Activated T-helper 9 cell treated with anti-CD3 and anti-CD28 coated beads, Interleukin-2, amount 50 U/mL, for 16 hours (primary cell): ENCODE results near the gene SLC25A26.
"Not testable (repeated sequence)": the region's sequence is repeated elsewhere in the genome, so short reads cannot be mapped to it uniquely, and the experiment has no call there.

Experiments used
- DNase-seq: peaks from one replicate; pipeline ENCODE4 v3.0.0-alpha.2; 2020; ENCODE audit warnings: low read depth

SLC25A26 gene

GRCh38 chr3:66270288-66270687 lies 49.5 kb downstream of the SLC25A26 start:
- DNase-seq: no peak

GRCh38 chr3:66270701-66271100 lies 49.9 kb downstream of the SLC25A26 start:
- no peak for DNase-seq

GRCh38 chr3:66271231-66271630 lies 50.4 kb downstream of the SLC25A26 start:
- no peak for DNase-seq

- DNase-seq: no peak
These were observed 51.2 kb downstream of the SLC25A26 start for GRCh38 chr3:66272016-66272415.

- not testable (repeated sequence) for DNase-seq
These were observed 54.0 kb downstream of the SLC25A26 start for GRCh38 chr3:66274837-66275236.

- peak; percentile 16 for DNase-seq
These were observed 56.0 kb downstream of the SLC25A26 start for GRCh38 chr3:66276705-66277274.

DNA sequence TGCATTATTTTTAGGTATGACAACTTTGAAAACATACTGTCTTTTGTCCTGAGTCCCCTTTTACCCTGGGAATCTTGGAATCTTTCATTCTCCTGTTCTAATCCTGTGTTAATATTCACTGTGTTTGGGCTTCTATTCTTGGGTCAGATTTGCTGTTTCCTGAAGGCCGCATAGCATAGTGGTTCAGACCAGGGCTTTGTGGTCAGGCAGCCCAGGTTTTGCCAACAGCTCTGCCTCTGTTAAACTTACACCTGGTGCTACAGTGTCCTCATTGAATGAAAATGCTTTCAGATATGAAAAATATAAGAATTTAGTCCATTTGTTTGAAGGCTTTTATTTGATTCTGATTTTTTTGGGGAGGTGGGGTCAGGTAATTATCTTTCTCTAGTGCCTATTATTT lies 58.4 kb downstream of the SLC25A26 start:
- no peak for DNase-seq

DNA sequence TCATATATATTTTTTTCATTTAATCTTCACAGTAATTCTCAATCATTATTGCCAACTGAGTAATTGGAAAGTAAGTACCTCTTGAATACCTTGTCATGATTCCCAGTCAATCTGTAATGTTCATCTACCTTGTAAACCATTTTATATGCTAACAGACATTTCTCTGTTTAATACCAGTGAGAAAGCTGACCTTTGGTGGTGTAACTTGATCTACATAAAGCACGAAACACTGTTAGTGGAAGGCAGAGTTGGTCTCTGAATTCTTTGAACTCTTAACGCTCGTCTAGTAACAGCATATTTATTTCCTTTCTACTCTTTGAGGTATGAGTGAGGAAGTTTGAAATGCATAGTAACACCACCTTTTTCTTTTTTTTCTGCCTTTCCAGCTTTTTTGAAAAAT lies 59.5 kb downstream of the SLC25A26 start:
- DNase-seq: no peak

- DNase-seq: not testable (repeated sequence)
These were observed 71.1 kb downstream of the SLC25A26 start for GRCh38 chr3:66291922-66292321.

DNA sequence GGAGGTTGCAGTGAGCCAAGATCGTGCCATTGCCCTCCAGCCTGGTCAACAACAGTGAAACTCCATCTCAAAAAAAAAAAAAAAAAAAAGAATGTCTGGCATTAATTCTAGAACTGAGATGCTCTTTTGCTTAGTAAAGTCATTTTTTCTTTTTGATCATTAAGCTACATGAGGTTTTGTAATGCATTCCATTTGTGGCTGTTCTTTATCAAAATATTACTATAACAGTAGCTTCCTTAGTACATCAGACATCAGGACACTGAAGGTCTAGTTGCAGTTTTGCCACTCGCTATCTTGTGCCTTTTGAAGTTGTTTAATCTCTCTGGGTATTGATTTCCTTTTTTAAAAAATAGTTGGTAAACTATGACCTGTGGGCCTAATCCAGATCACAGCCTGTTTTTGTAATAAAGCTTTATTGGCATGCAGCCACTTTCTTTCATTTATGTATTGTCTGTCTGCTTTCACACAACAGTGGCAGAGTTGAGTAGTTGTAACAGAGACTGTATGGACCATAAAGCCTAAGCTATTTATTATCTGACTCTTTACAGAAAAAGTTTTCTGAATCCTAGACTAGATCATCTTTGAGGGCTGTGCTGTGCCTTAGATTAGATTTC lies 76.6 kb downstream of the SLC25A26 start:
- DNase-seq: no peak

DNA sequence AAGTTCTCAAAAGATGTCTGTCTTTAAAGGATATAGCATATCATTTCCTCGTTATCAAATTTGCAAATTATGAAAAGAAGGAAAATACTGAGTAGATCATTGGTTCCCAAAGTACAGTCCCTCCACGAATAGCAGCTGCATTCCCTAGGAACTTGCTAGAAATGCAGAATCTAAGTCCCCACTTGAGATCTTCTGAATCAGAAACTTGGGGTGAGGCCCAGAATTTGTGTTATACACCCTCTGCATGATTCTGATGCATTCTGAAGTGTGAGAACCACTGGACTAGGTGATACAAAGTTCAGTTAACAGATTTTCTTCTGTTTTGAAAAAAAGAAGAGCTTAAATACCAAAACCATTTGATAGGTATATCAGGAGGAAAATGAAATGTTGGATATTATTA lies 77.1 kb downstream of the SLC25A26 start:
- no peak for DNase-seq

DNA sequence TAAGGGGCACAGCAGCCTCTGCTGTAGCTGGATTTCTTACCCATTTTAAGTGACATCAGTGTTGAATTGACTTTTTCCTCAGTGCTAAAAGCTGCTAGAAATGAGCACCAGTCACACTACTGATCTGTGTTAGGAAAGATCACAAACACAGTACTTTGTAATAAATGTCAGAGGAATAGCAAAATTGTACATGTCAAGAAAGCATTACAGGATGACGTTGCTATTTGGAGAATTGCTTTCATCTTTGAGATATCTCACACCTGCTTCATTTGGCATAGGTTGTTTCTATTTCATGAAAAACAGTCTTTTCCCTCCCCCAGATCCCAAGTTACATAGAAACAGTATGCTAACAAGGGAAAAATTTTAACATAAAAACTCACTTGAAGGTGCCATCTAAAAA lies 77.8 kb downstream of the SLC25A26 start:
- DNase-seq: no peak

GRCh38 chr3:66299085-66299484 lies 78.3 kb downstream of the SLC25A26 start:
- not testable (repeated sequence) for DNase-seq

DNA sequence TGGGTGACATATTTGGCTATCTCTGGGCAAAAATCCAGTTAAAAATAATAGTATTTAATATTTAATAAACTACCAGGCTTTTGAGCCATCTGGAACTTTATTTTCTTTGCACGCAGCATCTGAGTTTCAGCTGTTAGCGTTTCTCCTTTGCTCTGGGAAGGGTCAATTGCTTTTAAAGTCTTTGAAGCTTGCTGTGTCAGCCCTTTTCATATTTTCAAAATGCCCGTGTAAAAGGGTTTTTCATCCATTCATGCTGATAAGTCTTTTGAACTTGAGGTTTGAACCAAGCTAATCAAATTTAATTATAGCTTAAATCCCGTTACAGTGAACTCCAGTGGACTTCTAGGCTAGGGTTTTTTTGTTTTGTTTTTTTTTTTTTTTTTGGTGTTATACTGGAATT lies 79.1 kb downstream of the SLC25A26 start:
- DNase-seq: no peak

DNA sequence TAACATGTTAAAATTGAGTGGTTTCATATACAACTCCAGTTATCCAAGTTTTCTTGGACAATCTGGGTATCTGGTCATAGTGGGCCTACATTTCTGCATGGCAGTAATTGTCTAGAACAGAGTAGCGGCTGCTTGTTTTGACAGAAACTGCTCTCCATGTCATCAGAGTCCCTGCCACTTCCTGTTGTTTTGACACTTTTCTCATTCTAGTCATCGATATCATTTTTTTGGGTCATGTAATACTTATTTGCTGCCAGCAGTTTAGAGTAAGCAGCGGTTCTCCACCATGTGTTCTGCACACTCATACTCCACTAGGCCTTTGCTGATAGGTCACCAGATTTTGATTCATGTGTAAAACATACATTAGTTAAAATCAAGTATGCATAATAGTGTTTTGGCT lies 81.5 kb downstream of the SLC25A26 start:
- peak; percentile 17 for DNase-seq

DNA sequence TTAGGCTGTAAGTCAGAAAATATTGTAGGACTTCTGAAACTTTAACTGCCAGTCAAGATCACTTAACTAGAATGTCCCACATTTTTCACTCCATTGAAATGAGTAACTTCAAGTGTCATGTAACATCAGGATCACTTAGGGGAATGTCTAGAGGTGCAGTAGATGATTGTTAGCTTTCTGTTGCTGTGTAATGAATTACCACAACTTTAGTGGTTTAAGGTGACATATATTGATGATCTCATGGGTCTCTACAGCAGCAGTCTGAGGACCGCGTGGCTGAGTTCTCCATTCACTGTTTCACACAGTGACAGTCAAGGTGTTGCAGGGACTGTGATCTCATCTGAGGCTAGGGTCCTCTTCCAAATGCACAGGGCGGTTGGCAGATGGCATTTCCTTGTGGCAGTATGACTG lies 82.7 kb downstream of the SLC25A26 start:
- peak; percentile 36 for DNase-seq

- no peak for DNase-seq
These were observed 83.5 kb downstream of the SLC25A26 start for GRCh38 chr3:66304293-66304692.

GRCh38 chr3:66306086-66306485 lies 85.3 kb downstream of the SLC25A26 start:
- not testable (repeated sequence) for DNase-seq

- DNase-seq: not testable (repeated sequence)
These were observed 86.2 kb downstream of the SLC25A26 start for GRCh38 chr3:66306991-66307390.

DNA sequence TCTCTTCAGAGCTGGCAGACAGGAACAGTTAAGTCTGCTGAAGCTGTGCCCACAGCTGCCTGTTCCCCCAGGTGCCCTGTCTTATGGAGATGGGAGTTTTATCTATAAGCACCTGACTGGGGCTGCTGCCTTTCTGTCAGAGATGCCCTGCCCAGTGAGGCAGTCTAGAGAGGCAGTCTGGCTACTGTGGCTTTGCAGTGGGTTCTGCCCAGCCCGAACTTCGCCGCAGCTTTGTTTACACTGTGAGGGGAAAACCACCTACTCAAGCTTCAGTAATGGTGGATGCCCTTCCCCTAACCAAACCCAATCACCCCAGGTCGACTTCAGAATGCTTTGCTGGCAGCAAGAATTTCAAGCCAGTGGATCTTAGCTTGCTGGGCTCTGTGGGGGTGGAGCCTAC lies 91.2 kb downstream of the SLC25A26 start:
- no peak for DNase-seq

- no peak for DNase-seq
These were observed 93.7 kb downstream of the SLC25A26 start for GRCh38 chr3:66314455-66314854.

DNA sequence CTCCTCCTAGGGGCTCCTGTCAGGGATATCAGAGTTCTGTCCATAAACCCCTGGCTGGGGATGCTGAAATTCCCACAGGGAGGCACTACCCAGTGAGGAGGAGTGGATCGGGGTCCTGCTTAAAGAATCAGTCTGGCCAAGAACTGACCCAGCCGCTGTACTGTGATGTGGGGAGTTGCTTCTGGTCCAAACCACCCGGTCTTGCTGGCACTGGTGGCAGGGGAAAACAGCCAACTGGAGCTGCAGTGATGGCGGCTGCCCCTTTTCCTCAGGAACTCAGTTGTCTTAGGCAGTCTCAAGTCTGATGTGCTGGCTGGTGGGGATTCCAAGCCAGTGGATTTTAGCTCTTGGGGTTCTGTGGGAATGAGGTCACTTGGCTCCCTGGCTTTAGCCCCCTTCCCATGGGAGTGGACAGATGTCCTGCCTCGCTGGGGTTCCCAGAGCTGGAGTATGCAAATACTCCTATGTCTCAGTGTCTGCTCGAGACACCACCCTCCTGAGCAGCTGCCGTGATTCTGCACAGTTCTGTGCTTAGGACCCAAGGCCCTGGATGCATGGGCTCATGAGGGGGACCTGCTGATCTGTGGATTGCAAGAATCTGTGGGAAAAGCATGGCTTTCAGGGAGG lies 97.1 kb downstream of the SLC25A26 start:
- DNase-seq: no peak

DNA sequence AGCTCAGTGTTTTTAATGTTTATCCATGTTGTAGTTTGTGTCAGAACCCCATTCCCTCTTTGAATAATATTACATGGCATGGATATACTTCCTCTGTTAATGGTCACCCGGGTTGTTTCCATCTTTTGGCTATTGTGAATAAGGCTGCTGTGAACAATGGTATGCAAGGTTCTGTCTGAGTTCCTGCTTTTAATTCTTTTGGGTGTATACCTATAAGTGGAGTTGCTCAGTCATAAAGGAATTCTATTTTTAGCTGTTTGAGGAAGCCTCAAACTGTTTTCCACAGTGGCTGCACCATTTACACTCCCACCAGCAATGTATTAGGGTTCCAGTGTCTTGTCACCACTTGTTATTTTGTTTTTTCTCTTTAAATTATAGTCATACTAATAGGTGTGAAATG lies 99.6 kb downstream of the SLC25A26 start:
- no peak for DNase-seq

- no peak for DNase-seq
These were observed 101.6 kb downstream of the SLC25A26 start for GRCh38 chr3:66322436-66322835.
